GM19324 (cell line): ENCODE data around the gene RHOT1.
"Not testable (repeated sequence)": the region's sequence is repeated elsewhere in the genome, so short reads cannot be mapped to it uniquely, and the experiment has no call there.

Experiments used
- ATAC-seq: cut with Tn5 transposase; IDR thresholded peaks from one replicate; pipeline ENCODE4 v1.9.1; 2021; ENCODE audit warnings: mild to moderate bottlenecking, moderate library complexity; ENCODE audit not compliant: unreplicated experiment, low FRiP score

The RHOT1 gene

GRCh38 chr17:32142038-32142856, at the start of gene RHOT1:
RHOT1 (plus strand) TSS chr17:32142502; CDS start chr17:32142693, 191 bp downstream.
- ATAC-seq = peak; percentile 83

DNA sequence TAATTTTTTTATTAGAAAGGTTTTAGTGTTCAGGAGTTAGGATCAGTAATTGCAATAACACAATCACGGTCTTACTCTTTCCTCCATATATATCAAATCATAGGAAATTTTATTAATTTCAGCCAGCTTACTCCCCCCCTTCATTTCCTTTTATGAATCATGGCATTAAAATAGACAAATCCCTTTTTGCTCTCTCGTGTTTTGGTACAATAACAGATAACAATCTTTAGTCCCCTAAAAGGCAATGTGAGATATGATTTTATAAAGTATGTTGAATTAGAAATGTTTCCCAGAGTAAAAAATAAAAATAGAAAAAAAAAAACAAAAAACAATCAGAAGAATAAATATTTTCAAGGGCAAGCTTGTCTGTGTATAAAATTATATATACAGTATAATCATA, 42.6 kb upstream of the RHOT1 start:
- ATAC-seq = no peak

DNA sequence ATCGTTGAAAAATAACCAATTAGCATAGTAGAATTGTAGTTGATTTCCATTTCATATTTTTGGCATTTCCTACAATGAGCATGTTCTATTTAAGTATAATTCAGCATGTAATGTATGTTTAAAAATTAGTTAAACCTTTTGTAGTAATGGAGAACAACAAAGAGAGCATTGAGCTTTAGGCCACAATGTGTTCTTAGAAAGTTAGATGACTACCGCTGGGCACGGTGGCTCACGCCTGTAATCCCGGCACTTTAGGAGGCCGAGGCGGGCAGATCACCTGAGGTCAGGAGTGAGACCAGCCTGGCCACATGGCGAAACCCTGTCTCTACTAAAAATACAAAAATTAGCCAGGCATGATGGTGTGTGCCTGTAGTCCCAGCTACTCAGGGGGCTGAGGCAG, 42.0 kb upstream of the RHOT1 start:
- ATAC-seq = not testable (repeated sequence)

DNA sequence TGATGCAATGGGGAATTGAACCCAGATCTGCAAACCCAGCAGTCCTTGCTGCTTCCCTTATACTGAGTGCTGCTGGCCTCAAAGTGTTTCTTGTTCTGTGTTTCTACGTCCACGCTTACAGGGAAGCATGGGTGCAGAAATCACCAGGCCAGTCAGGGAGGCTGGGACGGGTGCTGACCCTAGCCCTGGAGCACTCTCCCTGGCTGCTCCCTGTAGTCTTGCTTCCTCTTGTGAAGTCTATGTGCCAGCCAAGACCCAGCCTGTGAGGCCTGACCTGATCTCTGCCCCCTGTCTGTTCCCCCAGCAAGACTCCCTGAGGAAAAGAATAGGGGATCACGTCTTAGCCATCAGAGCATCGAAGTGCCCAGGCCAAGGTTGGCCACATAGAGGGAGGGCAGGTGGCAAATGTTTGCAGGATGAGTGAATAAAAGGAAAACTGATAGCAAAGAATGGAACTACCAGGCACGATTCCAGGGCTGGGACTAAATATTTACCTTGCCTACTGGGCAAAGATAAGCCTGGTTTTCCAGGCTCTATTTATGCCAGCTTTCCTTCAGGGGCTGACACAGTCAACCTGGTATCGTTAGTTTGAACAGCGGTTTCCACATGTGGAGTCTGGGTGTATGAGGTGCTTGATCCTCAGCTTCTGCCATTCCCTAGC, 41.2 kb upstream of the RHOT1 start:
- no peak for ATAC-seq

DNA sequence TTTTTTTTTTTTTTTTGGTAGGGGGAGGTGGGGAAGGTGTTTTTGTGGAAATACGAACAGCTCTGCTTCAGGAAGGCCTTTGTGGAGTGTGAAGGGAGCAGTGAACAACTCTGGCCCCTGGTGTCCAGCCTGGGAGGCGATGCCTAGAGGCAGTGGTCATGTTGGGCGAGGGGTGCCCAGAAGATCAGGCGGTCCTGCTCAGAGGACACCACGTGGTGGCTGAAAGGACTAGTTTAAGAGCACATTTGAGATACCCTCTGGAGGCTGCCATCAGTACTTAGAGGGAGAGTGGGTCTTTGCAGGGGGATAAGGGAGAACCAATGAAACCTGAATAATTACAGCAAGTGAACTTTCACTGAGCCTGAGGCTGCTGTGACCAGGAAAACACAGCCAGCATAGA, 40.1 kb upstream of the RHOT1 start:
- ATAC-seq = no peak

GRCh38 chr17:32102646-32103186, 39.6 kb upstream of the RHOT1 start:
- ATAC-seq = no peak

DNA sequence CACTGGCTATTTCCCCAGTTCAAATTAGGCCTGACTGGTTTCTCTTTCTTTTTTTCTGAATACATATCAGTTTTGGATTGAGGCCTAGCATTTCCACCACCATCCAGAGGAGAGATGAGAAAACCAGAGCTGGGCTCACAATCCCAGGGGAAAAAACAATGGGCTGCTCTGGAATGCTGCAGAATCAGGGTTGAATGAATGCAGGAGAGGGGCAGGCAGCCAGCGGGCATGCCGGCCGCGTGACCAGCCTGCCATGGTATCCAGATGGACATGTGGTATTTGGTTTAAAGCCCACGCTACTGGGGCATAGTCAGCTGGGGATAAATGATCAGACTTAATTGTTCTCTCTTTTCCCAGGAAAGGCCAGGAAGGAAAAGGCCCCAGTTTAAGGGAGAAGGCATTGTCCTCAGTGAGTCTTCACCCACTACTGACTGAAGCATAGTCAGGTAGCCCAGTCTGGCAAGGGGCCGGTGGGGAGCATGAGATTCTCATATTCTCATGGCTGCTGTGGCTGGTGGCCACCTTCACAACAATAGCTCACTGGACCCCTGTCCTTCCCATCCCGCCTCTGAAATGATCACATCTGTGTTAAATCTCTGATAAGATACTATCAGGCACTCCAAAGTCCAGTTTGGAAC, 38.7 kb upstream of the RHOT1 start:
- ATAC-seq = no peak

DNA sequence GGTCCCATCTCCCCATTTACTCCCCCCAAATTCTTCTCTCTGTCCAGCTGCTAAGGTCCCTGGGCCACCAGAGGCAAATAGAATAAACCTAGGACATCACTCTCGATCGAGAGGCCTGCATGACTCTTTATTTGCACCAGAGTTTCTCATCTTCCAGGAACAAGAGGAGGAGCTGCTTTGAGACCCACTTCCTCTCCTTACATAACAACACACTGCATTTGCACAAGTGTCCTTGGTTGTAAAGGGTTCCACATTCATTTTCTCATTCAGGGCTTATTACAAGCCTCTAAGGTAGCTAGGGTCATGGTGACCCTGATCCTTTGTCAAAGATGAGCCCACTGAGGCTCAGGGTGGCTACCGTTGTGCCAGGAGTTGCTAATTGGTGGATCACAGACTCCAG, 38.1 kb upstream of the RHOT1 start:
- ATAC-seq = no peak

DNA sequence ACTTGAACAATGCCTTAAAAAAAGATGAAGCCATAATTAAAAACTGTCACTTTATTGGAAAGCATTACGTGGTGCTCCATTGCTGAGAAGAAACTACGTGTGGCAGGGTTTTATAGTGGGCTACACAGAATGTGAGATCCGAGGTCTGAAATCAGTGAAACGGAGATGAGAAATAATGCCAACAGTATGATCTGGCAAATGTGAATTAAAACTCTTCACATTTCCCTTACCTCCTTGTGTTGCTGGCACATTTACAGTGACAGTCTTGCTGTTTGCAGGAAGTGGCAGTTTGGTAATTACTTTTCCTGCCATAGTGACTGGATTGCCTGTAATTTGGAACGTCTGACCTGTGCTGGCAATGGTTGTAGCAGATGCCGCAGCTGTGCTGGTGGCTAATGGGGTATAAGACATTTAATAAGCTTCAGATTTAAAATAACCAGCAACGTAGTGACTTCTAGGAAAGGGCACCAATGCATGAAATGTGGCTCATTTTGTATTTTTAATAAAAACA, 35.8 kb upstream of the RHOT1 start:
- ATAC-seq = not testable (repeated sequence)

GRCh38 chr17:32107194-32107593, 35.1 kb upstream of the RHOT1 start:
- ATAC-seq = not testable (repeated sequence)

GRCh38 chr17:32110596-32110995, 31.7 kb upstream of the RHOT1 start:
- ATAC-seq = no peak

DNA sequence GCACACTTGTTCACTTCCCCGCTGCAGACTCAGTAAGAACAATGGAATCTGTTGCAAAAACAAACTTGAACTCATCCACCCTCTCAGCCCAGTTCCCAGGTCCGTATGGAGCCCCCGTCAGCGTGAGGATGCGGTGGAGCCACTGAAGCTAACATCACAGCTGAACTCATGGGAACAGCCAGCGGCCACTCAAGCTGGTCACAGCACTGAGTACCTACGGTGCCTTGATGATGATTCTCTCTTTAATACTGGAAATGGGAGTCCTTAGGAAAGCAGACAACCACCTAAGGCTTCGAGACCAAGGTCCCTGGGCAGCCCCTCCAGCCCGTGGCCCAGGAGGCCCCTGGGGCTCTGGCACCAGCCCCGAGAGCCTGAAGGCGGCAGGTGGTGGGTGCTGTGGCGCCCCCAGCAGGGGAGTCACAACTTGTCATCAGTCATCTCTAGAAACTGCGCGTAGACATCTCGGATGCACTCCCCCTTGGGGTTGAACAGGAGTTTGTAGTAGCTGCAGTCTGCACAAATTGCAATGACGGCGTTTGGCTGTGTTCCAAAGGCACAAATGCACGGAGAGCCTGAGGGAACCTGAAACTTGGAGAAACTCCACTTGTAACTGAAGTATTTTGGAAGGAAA, 31.0 kb upstream of the RHOT1 start:
- ATAC-seq = no peak

- ATAC-seq = no peak
These were observed 29.9 kb upstream of the RHOT1 start for GRCh38 chr17:32112416-32112815.

DNA sequence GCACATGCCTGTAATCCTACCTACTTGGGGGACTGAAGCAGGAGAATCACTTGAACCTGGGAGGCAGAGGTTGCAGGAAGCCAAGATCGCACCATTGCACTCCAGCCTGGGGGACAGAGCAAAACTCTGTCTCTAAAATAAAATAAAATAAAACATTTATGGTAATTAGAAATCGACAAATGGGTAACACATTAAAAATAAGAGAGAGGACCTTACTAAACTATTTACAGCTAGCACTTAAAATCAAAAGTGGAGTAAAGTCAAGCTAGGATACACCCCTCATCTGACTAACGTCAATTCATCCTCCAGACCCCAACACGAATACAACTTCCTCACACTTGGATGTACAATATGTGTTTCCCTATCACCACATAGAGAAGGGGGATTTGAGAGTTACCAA, 27.8 kb upstream of the RHOT1 start:
- no peak for ATAC-seq

DNA sequence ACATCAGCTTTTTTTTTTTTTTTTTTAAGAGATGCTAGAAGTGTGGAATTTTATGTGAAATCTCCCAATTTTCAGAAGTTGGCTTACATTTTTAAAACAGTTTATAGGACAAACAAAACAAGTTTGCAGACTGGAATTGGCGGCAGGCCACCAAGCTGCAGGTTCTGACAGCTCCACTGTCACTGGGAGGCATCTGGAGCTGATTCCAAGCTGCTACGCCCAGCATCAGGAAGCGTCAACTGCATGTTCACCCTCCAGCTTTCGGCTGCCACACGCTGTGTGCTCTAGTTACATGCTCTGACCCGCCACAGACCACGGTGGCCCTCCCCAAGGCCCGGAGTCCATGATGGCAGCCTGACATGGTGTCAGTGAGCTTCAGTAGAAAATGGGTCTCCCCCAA, 26.8 kb upstream of the RHOT1 start:
- not testable (repeated sequence) for ATAC-seq

DNA sequence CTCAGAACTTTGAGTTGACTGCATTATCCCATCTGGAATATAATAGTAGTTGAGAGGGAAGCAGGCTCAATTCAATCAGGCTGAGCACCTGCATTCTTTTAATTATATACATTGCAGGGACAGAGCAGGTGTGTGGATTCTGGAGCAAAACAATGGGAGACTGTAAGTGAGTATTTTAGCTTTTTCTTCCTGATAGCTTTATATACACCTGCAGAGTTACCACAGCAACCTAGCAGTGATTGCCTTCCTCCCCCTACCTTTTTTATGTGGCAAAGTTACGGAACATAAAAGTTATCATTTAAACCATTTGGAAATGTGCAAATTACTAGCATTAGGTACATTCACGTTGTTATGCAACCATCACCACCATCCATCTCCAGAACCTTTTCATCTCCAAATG, 25.4 kb upstream of the RHOT1 start:
- ATAC-seq = no peak

GRCh38 chr17:32117399-32117798, 24.9 kb upstream of the RHOT1 start:
- no peak for ATAC-seq

DNA sequence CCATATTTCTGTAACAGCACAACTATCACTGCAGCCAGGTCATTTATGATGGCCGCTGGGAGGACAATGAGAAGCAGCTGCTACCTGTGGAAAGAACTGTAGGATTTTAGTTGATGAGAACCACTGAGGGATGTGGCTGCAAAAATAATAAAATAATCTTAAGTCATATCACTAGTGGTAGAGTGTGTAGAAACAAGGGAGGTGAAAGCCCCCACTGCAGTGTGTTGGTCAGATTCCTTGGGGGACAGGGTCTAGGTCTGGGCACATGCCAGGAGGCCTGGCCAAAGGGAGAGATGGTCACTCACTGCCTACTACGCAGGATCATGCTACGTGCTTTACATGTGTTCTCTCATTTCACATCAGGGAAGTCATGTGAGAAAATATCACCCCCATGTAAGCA, 24.2 kb upstream of the RHOT1 start:
- not testable (repeated sequence) for ATAC-seq

- ATAC-seq = no peak
These were observed 23.5 kb upstream of the RHOT1 start for GRCh38 chr17:32118835-32119234.

DNA sequence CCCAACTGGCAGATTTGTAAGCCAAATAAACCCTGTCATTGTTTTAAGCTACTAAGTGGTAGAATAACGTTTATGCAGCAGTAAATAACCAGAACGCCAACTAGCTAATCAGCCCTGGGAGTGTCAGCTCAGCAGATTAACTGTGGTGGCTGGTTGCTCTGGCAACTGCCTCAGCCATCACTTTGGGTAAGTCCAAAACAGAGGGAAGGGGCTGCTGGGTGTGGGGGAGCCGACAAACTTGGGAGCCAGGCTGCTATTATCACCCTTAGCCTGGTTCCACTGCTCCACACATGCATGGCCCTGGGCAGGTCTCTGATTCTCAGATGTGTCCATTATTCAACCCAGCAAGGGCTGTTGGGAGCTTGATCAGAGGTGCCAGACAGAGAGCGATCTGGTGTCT, 22.2 kb upstream of the RHOT1 start:
- ATAC-seq = no peak

DNA sequence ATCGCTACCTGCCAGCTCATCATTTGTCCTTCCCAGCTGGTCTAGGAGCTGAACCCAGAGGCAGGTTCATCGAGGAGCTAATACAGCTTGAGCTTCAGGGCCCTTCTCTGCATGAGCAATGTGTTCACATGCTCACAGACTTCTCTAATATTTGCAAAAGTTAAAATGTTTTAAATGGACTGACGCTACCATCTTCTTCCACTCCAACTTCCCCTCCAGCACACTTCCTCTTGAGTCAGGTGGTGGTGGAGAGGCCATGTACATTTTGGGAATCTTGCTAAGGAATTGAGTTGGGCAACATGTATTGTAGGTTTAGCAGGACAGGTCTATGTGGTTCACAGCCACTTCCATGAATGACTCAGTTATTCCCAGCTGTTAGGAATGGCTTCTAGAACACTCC, 21.6 kb upstream of the RHOT1 start:
- no peak for ATAC-seq
